ENCODE measurements around the gene NOVA1. TPM values are rescaled to one million over a fixed set of nuclear protein-coding genes. Genes with fewer than 3 reads are reported as not detected.

NOVA1 gene
- total and polyA plus RNA-seq, 2 of the 4 experiments (the other 2 are of a cell fraction) = 0.90 to 3.0 TPM

DNA sequence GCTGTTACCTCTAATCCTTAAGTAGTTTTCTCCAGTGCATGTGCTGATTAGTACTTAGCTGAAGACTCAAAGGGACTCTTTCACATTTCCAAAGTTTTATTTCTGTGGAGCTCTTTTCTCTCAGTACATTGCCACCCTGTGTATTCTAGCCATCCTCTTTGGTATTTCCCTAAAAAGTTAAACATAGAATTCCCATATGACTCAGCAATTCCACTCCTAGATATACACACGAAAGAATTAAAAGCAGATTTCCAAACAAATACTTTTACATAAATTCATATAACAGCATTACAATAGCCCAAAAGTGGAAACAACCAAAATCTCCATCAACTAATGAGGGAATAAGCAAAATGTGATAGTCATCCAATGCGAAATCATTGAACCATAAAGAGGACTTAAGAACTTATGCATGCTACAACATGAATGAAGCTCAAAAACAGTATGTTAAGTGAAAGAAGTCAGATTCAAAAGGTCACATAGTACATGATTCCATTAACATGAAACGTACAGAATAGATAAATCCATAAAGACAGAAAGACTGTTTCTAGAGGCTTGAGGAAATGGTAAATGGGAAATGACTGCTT, 9.0 kb upstream of the NOVA1 start:
- ChIA-PET CTCF (no interaction called here), POLR2A (ENCODE audit: unreplicated experiment) (no interaction called here)
- no peak overlapping the region for H2AK5ac ChIP-seq (ENCODE audit: low read depth, low read length)
- no peak overlapping the region for H3K4me3 ChIP-seq (ENCODE audit: insufficient read depth, low read depth, low read length)
- TF ChIP-seq RAD21 (IDR thresholded peaks at IDR 0.05; ENCODE audit: low read length) = no peak
- peak; percentile 82 for TF ChIP-seq NFE2L2 (IDR thresholded peaks at IDR 0.05; ENCODE audit: low read depth, low read length)
- H3K79me1 ChIP-seq (ENCODE audit: low read depth in 1 of 2, low read length in 2 of 2) = no peaks in the 10 kb centered on the region
- H4K20me1 ChIP-seq (ENCODE audit: insufficient read depth, low read length) = no peaks in the 10 kb centered on the region
- DNase-seq = peak; percentile 19
- H3K4me1 ChIP-seq (ENCODE audit: control insufficient read depth, insufficient read depth, low read length) = no peaks in the 10 kb centered on the region
- H3K9me1 ChIP-seq (ENCODE audit: insufficient read depth, low read length) = no peaks in the 10 kb centered on the region
- no peak overlapping the region for H4K5ac ChIP-seq (ENCODE audit: low read depth, low read length)
- ATAC-seq (ENCODE audit: low read depth) = peak; percentile 77
- no peak overlapping the region for H2BK120ac ChIP-seq (ENCODE audit: low read depth, low read length)
- no peak overlapping the region for H3K4ac ChIP-seq (ENCODE audit: low read depth, low read length)
- H3K14ac ChIP-seq (replicated peaks; ENCODE audit: low read depth, low read length) = no peak overlapping the region
- no peaks in the 10 kb centered on the region for H3K36me3 ChIP-seq (ENCODE audit: control insufficient read depth, insufficient read depth, low read length)
- H2BK20ac ChIP-seq (ENCODE audit: low read depth, low read length) = no peak overlapping the region
- H3K23ac ChIP-seq (ENCODE audit: low read depth, low read length) = no peak overlapping the region
- H2BK15ac ChIP-seq (ENCODE audit: low read depth, low read length) = no peak overlapping the region
- H3K27me3 ChIP-seq (ENCODE audit: control insufficient read depth, insufficient read depth, low read length) = no peaks in the 10 kb centered on the region
- no peaks in the 10 kb centered on the region for H3K9me3 ChIP-seq (ENCODE audit: control insufficient read depth, insufficient read depth, low read length)
- H3K9ac ChIP-seq (ENCODE audit: low read depth, low read length) = no peak overlapping the region
- H3K27ac ChIP-seq (ENCODE audit: insufficient read depth, low read length) = no peak overlapping the region
- no peak overlapping the region for H2AFZ ChIP-seq (replicated peaks; ENCODE audit: low read length, poor library complexity)
- dilution Hi-C loops (cut with HindIII; ENCODE audit: low sequenced_read_pairs, unreplicated experiment) = no loop called here
- H4K8ac ChIP-seq (ENCODE audit: low read depth in 2 of 2, low read length in 2 of 2) = no peak overlapping the region
- no CpG with 5 or more reads among the region's 3 CpGs for WGBS, 2 experiments (ENCODE audit: extremely low coverage in 2 of 2, insufficient read length in 1 of 2)
- no peak overlapping the region for H3K4me2 ChIP-seq (ENCODE audit: low read depth, low read length)
- H2AK9ac ChIP-seq (replicated peaks; ENCODE audit: low read depth, low read length, poor library complexity) = no peak overlapping the region
- H2BK5ac ChIP-seq (ENCODE audit: low read depth, low read length, poor library complexity, severe bottlenecking) = no peak overlapping the region
- in situ Hi-C loops (cut with MboI; ENCODE audit: low sequenced_read_pairs) = no loop called here
- H3K18ac ChIP-seq (ENCODE audit: low read depth, low read length) = no peak overlapping the region; the same call in 1 of the 2 replicates
- intact Hi-C loops (cut with micrococcal nuclease) = no loop called here
- H3K56ac ChIP-seq (ENCODE audit: extremely low read depth, insufficient read depth, low read length) = no peak overlapping the region
- BruUV-seq (replicated peaks) = no TSS peak
- H4K91ac ChIP-seq (ENCODE audit: insufficient read depth, low read depth, low read length) = no peak overlapping the region
